ENCODE data around the gene PRMT7.

The PRMT7 gene

DNA sequence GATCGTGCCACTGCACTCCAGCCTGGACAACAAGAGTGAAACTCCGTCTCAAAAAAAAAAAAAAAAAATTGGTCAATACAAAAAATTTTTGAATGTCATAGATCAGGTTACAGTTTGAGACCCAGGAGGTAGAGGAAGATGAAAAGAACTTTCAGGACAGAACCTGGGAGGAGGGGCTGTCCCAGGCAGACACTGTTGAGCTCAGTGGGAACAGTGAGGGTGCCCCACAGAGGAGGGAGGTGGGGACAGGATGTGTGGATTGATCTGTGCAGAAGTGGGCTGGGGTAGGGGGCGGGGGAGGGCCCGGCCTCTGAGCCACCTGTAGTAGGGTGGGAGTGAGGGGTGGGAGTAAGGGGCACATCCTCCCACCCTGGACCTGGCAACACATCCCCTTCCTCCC lies 58.3 kb downstream of the PRMT7 start:
- TF ChIP-seq CTCF (IDR thresholded peaks at IDR 0.05; ENCODE audit: control insufficient read depth, insufficient read depth, low read depth, low read length, missing control alignments): no peak
- DNase-seq (ENCODE audit: low read depth): no peak

DNA sequence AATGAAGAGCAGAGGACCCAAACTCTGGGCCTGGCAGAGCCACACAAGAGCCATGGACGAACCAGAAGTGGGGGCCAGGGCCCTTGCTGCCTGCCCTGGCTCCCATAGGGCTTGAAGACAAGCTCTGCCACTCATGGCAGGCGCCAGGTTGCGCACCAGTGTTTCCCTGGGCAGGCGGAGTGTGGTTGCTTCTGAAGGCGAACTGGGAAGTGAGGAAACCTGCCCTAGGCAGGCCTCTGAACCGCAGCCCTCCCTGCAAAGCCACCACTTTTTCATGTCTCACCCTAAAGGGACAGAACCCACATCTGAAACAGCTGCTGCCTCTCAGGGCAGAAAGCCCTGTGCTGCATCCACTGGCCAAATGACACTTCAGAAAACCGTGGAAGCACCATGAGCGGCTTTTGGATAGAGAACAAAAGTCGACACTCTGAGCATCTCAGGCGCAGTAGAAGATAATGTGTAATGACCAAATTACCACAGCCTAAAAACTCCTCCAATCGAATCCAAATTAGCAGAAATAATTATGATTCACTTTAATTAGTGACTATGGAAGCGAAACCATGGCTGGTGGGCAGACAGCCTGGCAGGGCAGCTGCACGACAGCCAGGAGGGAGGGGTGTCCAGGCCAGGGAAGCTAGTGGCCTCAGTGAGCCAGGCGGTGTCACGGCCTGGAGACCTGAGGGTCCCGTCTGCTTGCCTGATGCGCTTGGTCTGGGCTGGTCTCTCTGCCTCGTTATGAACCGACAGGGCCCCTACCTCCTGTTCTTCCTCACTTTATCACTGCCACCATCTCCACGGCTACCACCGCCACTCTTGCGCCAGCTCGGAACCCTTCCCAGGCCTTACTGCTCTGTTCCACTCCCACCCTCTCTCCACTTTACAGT lies 59.1 kb downstream of the PRMT7 start:
- DNase-seq (ENCODE audit: low read depth): no peak
- TF ChIP-seq CTCF (IDR thresholded peaks at IDR 0.05; ENCODE audit: control insufficient read depth, insufficient read depth, low read depth, low read length, missing control alignments): no peak
- H3K4me3 ChIP-seq (ENCODE audit: control insufficient read depth, low read depth, low read length): no peak overlapping the region

More for the DNA sequence above, 58.3 kb downstream of the PRMT7 start:
- H3K4me3 ChIP-seq (ENCODE audit: control insufficient read depth, low read depth, low read length): no peak overlapping the region

DNA sequence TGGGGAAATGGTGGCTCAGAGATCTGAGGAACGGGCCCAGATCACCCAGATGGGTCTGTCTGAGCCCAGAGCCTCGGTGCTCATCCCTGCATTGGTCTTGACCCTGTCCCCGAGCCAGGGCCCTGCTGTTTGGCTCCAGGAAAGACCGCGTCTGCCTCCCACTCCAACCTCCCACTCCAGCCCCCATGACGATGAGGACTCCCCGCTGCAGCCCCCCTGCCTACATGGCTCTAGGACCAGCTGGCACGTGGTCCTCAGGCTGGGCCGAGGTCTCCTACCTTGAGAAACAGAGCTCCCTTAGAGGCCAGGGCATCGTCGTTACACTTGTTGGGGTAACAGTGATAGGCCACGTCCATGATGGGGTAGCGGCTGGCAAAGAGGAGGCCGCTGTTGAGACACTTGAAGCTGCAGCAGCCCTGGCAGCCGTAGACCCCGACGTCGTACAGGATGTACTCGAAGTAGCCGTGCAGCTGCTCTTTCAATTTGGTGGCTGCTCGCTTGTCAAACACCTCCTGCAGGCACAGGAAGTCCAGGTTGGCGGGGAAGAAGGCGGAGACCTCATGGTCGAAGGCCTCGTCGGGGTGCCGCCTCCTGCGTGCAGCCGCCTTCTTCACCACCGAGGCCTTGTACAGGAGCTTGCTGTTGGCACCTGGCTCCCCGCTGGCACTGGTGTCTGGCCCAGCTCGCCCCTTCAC lies 59.9 kb downstream of the PRMT7 start:
- TF ChIP-seq CTCF (IDR thresholded peaks at IDR 0.05; ENCODE audit: control insufficient read depth, insufficient read depth, low read depth, low read length, missing control alignments): no peak
- no peak for DNase-seq (ENCODE audit: low read depth)
- no peak overlapping the region for H3K4me3 ChIP-seq (ENCODE audit: control insufficient read depth, low read depth, low read length)

DNA sequence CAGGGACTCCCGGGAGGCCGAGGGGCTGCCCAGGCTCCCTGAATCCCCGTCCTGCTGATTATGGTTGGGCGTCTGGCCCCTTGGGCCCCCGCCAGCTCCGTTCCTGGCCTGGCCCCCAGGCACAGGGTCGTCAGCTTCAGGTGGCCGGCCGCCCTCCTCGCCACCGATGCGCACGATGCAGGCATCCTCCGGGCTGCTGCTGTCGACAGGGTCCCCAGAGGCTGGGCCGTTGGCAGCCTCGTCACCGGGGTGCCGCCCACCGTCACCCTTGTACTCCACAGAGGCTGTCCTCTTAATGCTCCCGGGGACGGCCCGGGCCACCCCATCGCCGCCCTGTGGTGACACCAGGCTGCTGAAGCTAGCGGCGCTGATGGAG lies 60.4 kb downstream of the PRMT7 start:
- no peak overlapping the region for H3K4me3 ChIP-seq (ENCODE audit: control insufficient read depth, low read depth, low read length)
- no peak for DNase-seq (ENCODE audit: low read depth)
- no peak for TF ChIP-seq CTCF (IDR thresholded peaks at IDR 0.05; ENCODE audit: control insufficient read depth, insufficient read depth, low read depth, low read length, missing control alignments)

GRCh38 chr16:68371706-68372380 lies 61.0 kb downstream of the PRMT7 start:
- no peak overlapping the region for H3K4me3 ChIP-seq (ENCODE audit: control insufficient read depth, low read depth, low read length)
- TF ChIP-seq CTCF (IDR thresholded peaks at IDR 0.05; ENCODE audit: control insufficient read depth, insufficient read depth, low read depth, low read length, missing control alignments): no peak
- no peak for DNase-seq (ENCODE audit: low read depth)

- no peak overlapping the region for H3K4me3 ChIP-seq (ENCODE audit: control insufficient read depth, low read depth, low read length)
- DNase-seq (ENCODE audit: low read depth): no peak
- no peak for TF ChIP-seq CTCF (IDR thresholded peaks at IDR 0.05; ENCODE audit: control insufficient read depth, insufficient read depth, low read depth, low read length, missing control alignments)
These were observed 61.5 kb downstream of the PRMT7 start for GRCh38 chr16:68372381-68372720.

Data from AG09309 (cell line).